ENCODE data around the gene RINL. TPM values are rescaled to one million over a fixed set of nuclear protein-coding genes. Genes with fewer than 3 reads are reported as not detected.

Gene RINL
- total RNA-seq, 1 donor from 2014 or later = 2.6 TPM

DNA sequence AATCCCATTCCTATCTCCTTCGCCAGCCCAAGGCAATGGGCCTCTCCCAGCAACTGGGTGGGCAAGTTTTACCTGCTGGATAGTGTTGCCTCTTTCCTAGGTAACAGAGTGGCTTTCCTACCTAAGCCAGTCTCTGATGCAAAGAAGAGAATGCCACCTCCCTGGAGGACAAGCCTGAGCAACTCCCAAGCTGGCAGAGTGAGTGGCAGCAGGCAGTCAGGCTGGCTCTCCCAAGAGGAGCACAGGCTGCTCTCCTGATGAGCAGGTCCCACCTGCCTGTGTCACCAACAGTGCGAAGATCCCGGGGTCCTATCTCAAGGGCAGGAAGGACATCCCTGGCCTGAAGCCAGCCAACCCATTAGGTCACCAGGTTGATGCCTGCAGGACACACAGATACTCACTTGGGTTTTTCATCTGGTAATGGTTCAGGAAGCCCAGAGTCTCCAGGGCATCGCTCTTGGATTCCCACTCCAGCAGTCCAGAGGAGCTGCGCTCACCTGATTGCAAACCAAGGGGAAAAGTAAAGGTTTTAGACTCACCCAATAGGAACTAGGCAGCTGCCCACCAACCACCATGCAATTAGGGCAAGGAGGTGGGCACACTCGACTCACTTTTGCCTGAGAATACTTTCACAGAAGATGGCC, 41.0 kb downstream of the RINL start:
- DNase-seq (ENCODE audit: low spot score, unreplicated experiment) = no peak
- Mint-ChIP-seq H3K4me1 (ENCODE audit: low read depth) (peaks cover 16% of the 10 kb centered on the region), H3K36me3 (ENCODE audit: insufficient read depth) (peaks cover 32% of the 10 kb centered on the region), H3K27ac (peak overlapping the region; percentile 91), H3K4me3 (ENCODE audit: low read depth) (no peak overlapping the region), H3K27me3 (no peaks in the 10 kb centered on the region), H3K9me3 (ENCODE audit: low read depth) (no peaks in the 10 kb centered on the region)
- TF ChIP-seq, protein P1, sequence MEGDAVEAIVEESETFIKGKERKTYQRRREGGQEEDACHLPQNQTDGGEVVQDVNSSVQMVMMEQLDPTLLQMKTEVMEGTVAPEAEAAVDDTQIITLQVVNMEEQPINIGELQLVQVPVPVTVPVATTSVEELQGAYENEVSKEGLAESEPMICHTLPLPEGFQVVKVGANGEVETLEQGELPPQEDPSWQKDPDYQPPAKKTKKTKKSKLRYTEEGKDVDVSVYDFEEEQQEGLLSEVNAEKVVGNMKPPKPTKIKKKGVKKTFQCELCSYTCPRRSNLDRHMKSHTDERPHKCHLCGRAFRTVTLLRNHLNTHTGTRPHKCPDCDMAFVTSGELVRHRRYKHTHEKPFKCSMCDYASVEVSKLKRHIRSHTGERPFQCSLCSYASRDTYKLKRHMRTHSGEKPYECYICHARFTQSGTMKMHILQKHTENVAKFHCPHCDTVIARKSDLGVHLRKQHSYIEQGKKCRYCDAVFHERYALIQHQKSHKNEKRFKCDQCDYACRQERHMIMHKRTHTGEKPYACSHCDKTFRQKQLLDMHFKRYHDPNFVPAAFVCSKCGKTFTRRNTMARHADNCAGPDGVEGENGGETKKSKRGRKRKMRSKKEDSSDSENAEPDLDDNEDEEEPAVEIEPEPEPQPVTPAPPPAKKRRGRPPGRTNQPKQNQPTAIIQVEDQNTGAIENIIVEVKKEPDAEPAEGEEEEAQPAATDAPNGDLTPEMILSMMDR (IDR thresholded peaks at IDR 0.05; ENCODE audit: unreplicated experiment) = no peak

DNA sequence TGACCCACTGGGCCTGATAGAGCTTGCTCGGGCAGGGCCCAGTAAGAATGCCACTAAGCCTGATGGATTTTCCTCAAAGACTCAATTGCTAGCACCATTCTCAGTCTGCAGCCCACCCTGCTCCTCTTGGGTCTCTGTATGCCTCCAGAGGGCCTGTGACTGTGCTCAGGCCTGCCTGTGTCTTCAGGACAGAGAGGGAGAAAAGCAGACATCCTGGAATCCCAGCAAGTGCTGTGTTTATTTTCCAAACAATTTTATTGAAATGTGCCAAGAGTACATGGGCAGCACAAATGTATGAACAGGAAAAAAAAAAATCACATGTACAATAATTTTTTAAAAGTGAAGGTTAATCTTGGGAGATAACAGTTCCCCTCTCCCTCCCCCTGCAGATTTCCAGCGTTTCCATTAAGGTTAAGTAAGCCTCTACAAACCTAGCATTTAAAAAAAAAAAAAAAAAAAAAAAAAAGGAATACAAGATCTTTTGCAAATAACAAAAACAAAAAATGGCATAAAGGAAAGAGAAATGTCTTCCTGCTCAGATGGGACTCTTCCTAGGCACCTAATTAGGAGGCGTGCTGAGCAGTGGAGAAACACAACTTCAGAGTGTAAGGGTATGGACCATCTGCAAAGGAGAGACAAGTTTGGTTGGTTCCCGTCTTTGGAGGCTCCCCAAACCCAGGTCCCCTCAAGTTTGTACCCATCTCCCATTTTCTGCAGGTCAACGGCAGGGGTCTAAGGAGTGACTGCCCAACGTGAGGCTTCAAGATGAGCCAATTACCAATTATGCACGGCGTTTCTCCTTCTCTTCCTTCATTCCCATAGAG, 41.7 kb downstream of the RINL start:
- H3K27me3 Mint-ChIP-seq = no peaks in the 10 kb centered on the region
- peaks cover 27% of the 10 kb centered on the region for H3K36me3 Mint-ChIP-seq (ENCODE audit: insufficient read depth)
- H3K27ac Mint-ChIP-seq = peak overlapping the region; percentile 91
- TF ChIP-seq, protein P1 (IDR thresholded peaks at IDR 0.05; ENCODE audit: unreplicated experiment) = no peak
- no peak for DNase-seq (ENCODE audit: low spot score, unreplicated experiment)
- H3K4me1 Mint-ChIP-seq (ENCODE audit: low read depth) = peaks cover 20% of the 10 kb centered on the region
- H3K9me3 Mint-ChIP-seq (ENCODE audit: low read depth) = no peaks in the 10 kb centered on the region
- no peak overlapping the region for H3K4me3 Mint-ChIP-seq (ENCODE audit: low read depth)

DNA sequence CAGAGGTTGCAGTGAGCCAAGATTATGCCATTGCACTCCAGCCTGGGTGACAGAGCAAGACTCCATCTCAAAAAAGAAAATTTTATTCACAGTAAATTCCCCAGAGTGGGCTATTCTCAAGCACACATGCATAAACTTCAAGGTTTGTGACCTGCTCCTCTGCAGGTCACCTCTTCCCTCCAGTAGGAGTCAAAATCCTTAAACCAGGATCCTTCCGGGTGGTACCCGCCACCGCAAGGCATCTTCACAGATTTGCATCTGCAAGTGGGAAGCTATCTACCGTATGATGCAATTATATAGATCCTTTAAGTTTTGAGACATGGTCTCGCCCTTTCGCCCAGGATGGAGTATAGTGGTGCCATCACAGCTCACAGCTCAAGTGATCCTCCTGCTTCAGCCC, 43.5 kb downstream of the RINL start:
- peak overlapping the region; percentile 56 for H3K27ac Mint-ChIP-seq
- peaks cover 23% of the 10 kb centered on the region for H3K36me3 Mint-ChIP-seq (ENCODE audit: insufficient read depth)
- no peaks in the 10 kb centered on the region for H3K9me3 Mint-ChIP-seq (ENCODE audit: low read depth)

DNA sequence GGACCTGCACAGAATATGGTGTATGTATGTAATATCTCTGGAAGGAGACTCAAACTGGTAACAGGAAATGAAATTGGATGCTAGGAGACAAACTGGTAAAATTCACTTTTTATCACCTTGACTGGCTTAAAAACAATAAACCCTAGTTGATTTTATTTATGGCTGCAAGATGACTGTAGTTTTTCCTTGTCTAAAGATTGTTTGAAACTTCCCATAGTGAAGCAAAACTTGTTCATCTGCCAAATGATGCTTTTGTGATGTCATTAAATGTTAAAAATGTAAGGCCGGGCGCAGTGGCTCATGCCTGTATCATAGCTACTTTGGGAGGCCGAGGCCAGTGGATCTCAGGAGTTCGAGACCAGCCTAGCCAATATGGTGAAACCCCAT, 44.0 kb downstream of the RINL start:
- peaks cover 28% of the 10 kb centered on the region for H3K4me1 Mint-ChIP-seq (ENCODE audit: low read depth)
- H3K27ac Mint-ChIP-seq = peak overlapping the region; percentile 45
- H3K9me3 Mint-ChIP-seq (ENCODE audit: low read depth) = no peaks in the 10 kb centered on the region
- H3K36me3 Mint-ChIP-seq (ENCODE audit: insufficient read depth) = peaks cover 21% of the 10 kb centered on the region
- TF ChIP-seq, protein P1 (IDR thresholded peaks at IDR 0.05; ENCODE audit: unreplicated experiment) = no peak
- no peaks in the 10 kb centered on the region for H3K27me3 Mint-ChIP-seq
- H3K4me3 Mint-ChIP-seq (ENCODE audit: low read depth) = no peak overlapping the region
- DNase-seq (ENCODE audit: low spot score, unreplicated experiment) = no peak

More for the DNA sequence above, 43.5 kb downstream of the RINL start:
- peaks cover 28% of the 10 kb centered on the region for H3K4me1 Mint-ChIP-seq (ENCODE audit: low read depth)
- DNase-seq (ENCODE audit: low spot score, unreplicated experiment) = no peak
- no peak overlapping the region for H3K4me3 Mint-ChIP-seq (ENCODE audit: low read depth)
- H3K27me3 Mint-ChIP-seq = no peaks in the 10 kb centered on the region
- TF ChIP-seq, protein P1 (IDR thresholded peaks at IDR 0.05; ENCODE audit: unreplicated experiment) = no peak

DNA sequence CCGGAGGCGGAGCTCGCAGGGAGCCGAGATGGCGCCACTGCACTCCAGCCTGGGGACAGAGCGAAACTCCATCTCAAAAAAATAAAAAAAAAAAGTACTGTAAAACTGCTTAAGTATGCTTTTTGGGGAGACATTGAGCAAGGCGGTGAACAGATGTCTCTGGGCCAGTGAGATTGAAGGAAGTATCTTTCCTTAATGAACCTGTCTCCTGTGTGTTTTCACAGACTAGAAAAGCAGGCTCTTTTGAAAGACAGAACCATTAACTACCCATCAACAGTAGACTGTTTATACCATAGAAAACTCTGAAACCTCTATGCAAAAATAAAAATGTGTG, 45.0 kb downstream of the RINL start:
- TF ChIP-seq, protein P1 (IDR thresholded peaks at IDR 0.05; ENCODE audit: unreplicated experiment) = no peak
- Mint-ChIP-seq H3K9me3 (ENCODE audit: low read depth) (no peaks in the 10 kb centered on the region), H3K27me3 (no peaks in the 10 kb centered on the region), H3K4me3 (ENCODE audit: low read depth) (no peak overlapping the region), H3K27ac (no peak overlapping the region), H3K4me1 (ENCODE audit: low read depth) (peaks cover 22% of the 10 kb centered on the region), H3K36me3 (ENCODE audit: insufficient read depth) (peaks cover 19% of the 10 kb centered on the region)
- no peak for DNase-seq (ENCODE audit: low spot score, unreplicated experiment)
